Caco-2 (cell line): Measurements from ENCODE around the gene CRTC1. TPM values are rescaled to one million over a fixed set of nuclear protein-coding genes. Genes with fewer than 3 reads are reported as not detected.

Experiments
- BruUV-seq: library from RNA; stranded (reverse); fragments of 400-500 nt; replicated peaks from 2 replicates; lab custom pipeline; 2021; lab: Mats Ljungman, UMichigan
- CTCF ChIA-PET: fragments of 300-600 bp; sonication (Branson Sonifier 250); formaldehyde crosslinking; loops from one replicate; lab custom pipeline; 2022; ENCODE audit warnings: antibody characterized with exemption; lab: Charles Lee
- POLR2A ChIA-PET: fragments of 300-600 bp; sonication (Branson Sonifier 250); formaldehyde crosslinking; loops from one replicate; lab custom pipeline; 2022; ENCODE audit warnings: antibody characterized with exemption; lab: Charles Lee
- DNase-seq, 2 experiments: peaks; one replicate each; pipeline versions ENCODE4 v3.0.0 to v3.0.0-alpha.2; 2020 to 2022
- H3K27me3 ChIP-seq: replicated peaks from 2 replicates; pipeline ENCODE4 v1.6.0; 2011; ENCODE audit warnings: low read length; ENCODE audit not compliant: control insufficient read depth, insufficient read depth
- H3K36me3 ChIP-seq: 2 replicates; pipeline ENCODE4 v1.5.1; 2011; ENCODE audit warnings: low read length; ENCODE audit not compliant: control insufficient read depth, insufficient read depth
- H3K4me1 ChIP-seq: fragments of 250-450 bp; sonication (Bioruptor Pico); 2 replicates; pipeline ENCODE4 v1.5.1; 2020; ENCODE audit warnings: mild to moderate bottlenecking
- H3K4me3 ChIP-seq: 2 replicates; pipeline ENCODE4 v1.5.1; 2011; ENCODE audit warnings: low read depth, mild to moderate bottlenecking, control low read depth, low read length
- H3K9me3 ChIP-seq: fragments of 250-450 bp; sonication (Bioruptor Pico); 2 replicates; pipeline ENCODE4 v1.5.1; 2020; ENCODE audit warnings: mild to moderate bottlenecking, moderate library complexity
- H3K27ac Mint-ChIP-seq: one replicate; pipeline ENCODE4 v1.8.0; 2022; ENCODE audit warnings: mixed read lengths; ENCODE audit not compliant: unreplicated experiment
- H3K27me3 Mint-ChIP-seq: one replicate; pipeline ENCODE4 v1.8.0; 2022; ENCODE audit warnings: mixed read lengths; ENCODE audit not compliant: insufficient read depth, unreplicated experiment
- H3K36me3 Mint-ChIP-seq: one replicate; pipeline ENCODE4 v1.8.0; 2022; ENCODE audit warnings: mild to moderate bottlenecking, mixed read lengths; ENCODE audit not compliant: insufficient read depth, unreplicated experiment
- H3K4me1 Mint-ChIP-seq: one replicate; pipeline ENCODE4 v1.8.0; 2022; ENCODE audit warnings: low read depth, mixed read lengths; ENCODE audit not compliant: unreplicated experiment
- H3K4me3 Mint-ChIP-seq: one replicate; pipeline ENCODE4 v1.8.0; 2022; ENCODE audit warnings: mild to moderate bottlenecking, moderate library complexity, mixed read lengths; ENCODE audit not compliant: unreplicated experiment
- H3K9me3 Mint-ChIP-seq: one replicate; pipeline ENCODE4 v1.8.0; 2022; ENCODE audit warnings: mixed read lengths; ENCODE audit not compliant: unreplicated experiment
- CTCF ChIP-seq, 2 experiments: fragments of 200-600 bp in 1 of 2; IDR thresholded peaks; 1 replicate in 1 of 2; 2 replicates in 1 of 2; pipeline versions ENCODE4 v1.5.1 to v1.8.0; 2011 to 2022; ENCODE audit warnings: antibody characterized with exemption in 1 of 2, control low read depth in 1 of 2, inconsistent platforms in 1 of 2, low read depth in 1 of 2, low read length in 1 of 2, mild to moderate bottlenecking in 1 of 2, moderate library complexity in 1 of 2; ENCODE audit not compliant: insufficient read depth in 1 of 2, severe bottlenecking in 1 of 2, unreplicated experiment in 1 of 2
- intact Hi-C: fragments of 100-400 bp; cut with micrococcal nuclease; formaldehyde crosslinking; loops from one replicate; pipeline ENCODE4 v1.10.0; 2022; ENCODE audit not compliant: unreplicated experiment
- total RNA-seq: library from RNA; stranded (reverse); gene quantifications from 2 replicates; pipeline ENCODE4 v1.2.3, GENCODE V29; 2022

The CRTC1 gene
- total RNA-seq, 1 experiment from 2014 or later = 13.8 TPM

GRCh38 chr19:18717601-18718000, 34.1 kb downstream of the CRTC1 start:
- H3K9me3 ChIP-seq = no peaks in the 10 kb centered on the region
- no peak for TF ChIP-seq CTCF (IDR thresholded peaks at IDR 0.05; ENCODE audit: insufficient read depth in 1 of 2, low read depth in 1 of 2, low read length in 1 of 2, severe bottlenecking in 1 of 2, unreplicated experiment in 1 of 2)
- no TSS peak for BruUV-seq
- DNase-seq = no peak
- H3K36me3 ChIP-seq = no peaks in the 10 kb centered on the region; the same call in 1 of the 2 replicates
- H3K4me1 Mint-ChIP-seq = peaks cover 6% of the 10 kb centered on the region
- ChIA-PET CTCF (interaction anchor here (0.6 kb wide), 1 partner anchor 60 kb away, joined by 3 read pairs; no protein-coding TSS in a partner anchor), POLR2A (no interaction called here)
- H3K4me1 ChIP-seq = no peaks in the 10 kb centered on the region
- H3K27me3 ChIP-seq = no peaks in the 10 kb centered on the region
- no peak overlapping the region for H3K27ac Mint-ChIP-seq
- no peaks in the 10 kb centered on the region for H3K9me3 Mint-ChIP-seq
- H3K4me3 Mint-ChIP-seq = no peak overlapping the region
- no peak overlapping the region for H3K4me3 ChIP-seq
- intact Hi-C loops = no loop called here
- no peaks in the 10 kb centered on the region for H3K27me3 Mint-ChIP-seq
- peaks cover 5% of the 10 kb centered on the region for H3K36me3 Mint-ChIP-seq

- no peak for DNase-seq
- intact Hi-C loops = no loop called here
- Histone ChIP-seq H3K9me3 (no peaks in the 10 kb centered on the region), H3K27me3 (no peaks in the 10 kb centered on the region), H3K4me1 (no peaks in the 10 kb centered on the region), H3K4me3 (no peak overlapping the region), H3K36me3 (no peaks in the 10 kb centered on the region; the same call in 1 of the 2 replicates)
- CTCF ChIA-PET = interaction anchor here (0.6 kb wide), 1 partner anchor 60 kb away, joined by 3 read pairs; no protein-coding TSS in a partner anchor
- no peak overlapping the region for H3K4me3 Mint-ChIP-seq
- POLR2A ChIA-PET = no interaction called here
- H3K36me3 Mint-ChIP-seq = peaks cover 5% of the 10 kb centered on the region
- H3K27ac Mint-ChIP-seq = no peak overlapping the region
- H3K9me3 Mint-ChIP-seq = no peaks in the 10 kb centered on the region
- H3K27me3 Mint-ChIP-seq = no peaks in the 10 kb centered on the region
- peaks cover 6% of the 10 kb centered on the region for H3K4me1 Mint-ChIP-seq
- no peak for TF ChIP-seq CTCF (IDR thresholded peaks at IDR 0.05; ENCODE audit: insufficient read depth in 1 of 2, low read depth in 1 of 2, low read length in 1 of 2, severe bottlenecking in 1 of 2, unreplicated experiment in 1 of 2)
- no TSS peak for BruUV-seq
Observed at GRCh38 chr19:18718015-18718526, 34.6 kb downstream of the CRTC1 start.

GRCh38 chr19:18718846-18719458, 35.5 kb downstream of the CRTC1 start:
- CTCF ChIA-PET = no interaction called here
- no peaks in the 10 kb centered on the region for H3K4me1 ChIP-seq
- Mint-ChIP-seq H3K4me3 (no peak overlapping the region), H3K36me3 (peaks cover 9% of the 10 kb centered on the region), H3K4me1 (peaks cover 10% of the 10 kb centered on the region), H3K27ac (no peak overlapping the region), H3K27me3 (no peaks in the 10 kb centered on the region), H3K9me3 (no peaks in the 10 kb centered on the region)
- no TSS peak for BruUV-seq
- no peaks in the 10 kb centered on the region; the same call in 1 of the 2 replicates for H3K36me3 ChIP-seq
- H3K9me3 ChIP-seq = no peaks in the 10 kb centered on the region
- H3K27me3 ChIP-seq = no peaks in the 10 kb centered on the region
- intact Hi-C loops = no loop called here
- no peak overlapping the region for H3K4me3 ChIP-seq
- TF ChIP-seq CTCF (IDR thresholded peaks at IDR 0.05; ENCODE audit: insufficient read depth in 1 of 2, low read depth in 1 of 2, low read length in 1 of 2, severe bottlenecking in 1 of 2, unreplicated experiment in 1 of 2) = no peak
- POLR2A ChIA-PET = no interaction called here
- no peak for DNase-seq
